ENCODE results near the gene ERN1. TPM values are rescaled to one million over a fixed set of nuclear protein-coding genes. Genes with fewer than 3 reads are reported as not detected.

ERN1 gene
- total RNA-seq, 1 donor = 14.7 TPM

GRCh38 chr17:64102627-64103390 is 27.1 kb downstream of the ERN1 start:
- DNase-seq (ENCODE audit: low read depth) = no peak
- TF ChIP-seq CTCF (IDR thresholded peaks at IDR 0.05; ENCODE audit: insufficient read depth, low read depth, low read length) = no peak
- H3K4me3 ChIP-seq (ENCODE audit: low read depth, low read length) = no peak overlapping the region

GRCh38 chr17:64099543-64099942 is 30.4 kb downstream of the ERN1 start:
- no peak overlapping the region for H3K4me3 ChIP-seq (ENCODE audit: low read depth, low read length)

GRCh38 chr17:64097196-64097936 is 32.6 kb downstream of the ERN1 start:
- H3K4me3 ChIP-seq (ENCODE audit: low read depth, low read length) = no peak overlapping the region
- DNase-seq (ENCODE audit: low read depth) = peak; percentile 89
- no peak for TF ChIP-seq CTCF (IDR thresholded peaks at IDR 0.05; ENCODE audit: insufficient read depth, low read depth, low read length)

More at GRCh38 chr17:64099543-64099942, 30.4 kb downstream of the ERN1 start:
- DNase-seq (ENCODE audit: low read depth) = no peak
- no peak for TF ChIP-seq CTCF (IDR thresholded peaks at IDR 0.05; ENCODE audit: insufficient read depth, low read depth, low read length)

GRCh38 chr17:64096037-64096436 is 33.9 kb downstream of the ERN1 start:
- no peak for TF ChIP-seq CTCF (IDR thresholded peaks at IDR 0.05; ENCODE audit: insufficient read depth, low read depth, low read length)
- H3K4me3 ChIP-seq (ENCODE audit: low read depth, low read length) = no peak overlapping the region
- no peak for DNase-seq (ENCODE audit: low read depth)

- DNase-seq (ENCODE audit: low read depth) = no peak
- no peak overlapping the region for H3K4me3 ChIP-seq (ENCODE audit: low read depth, low read length)
- no peak for TF ChIP-seq CTCF (IDR thresholded peaks at IDR 0.05; ENCODE audit: insufficient read depth, low read depth, low read length)
These were observed 34.6 kb downstream of the ERN1 start for GRCh38 chr17:64095144-64095882.

- no peak for TF ChIP-seq CTCF (IDR thresholded peaks at IDR 0.05; ENCODE audit: insufficient read depth, low read depth, low read length)
- DNase-seq (ENCODE audit: low read depth) = no peak
These were observed 35.5 kb downstream of the ERN1 start for GRCh38 chr17:64094412-64094811.

More at GRCh38 chr17:64094412-64094811, 35.5 kb downstream of the ERN1 start:
- H3K4me3 ChIP-seq (ENCODE audit: low read depth, low read length) = no peak overlapping the region
